ACHN (cell line): ENCODE measurements around the gene FARS2.

ENCODE experiments used
- DNase-seq: peaks from one replicate; pipeline ENCODE4 v3.0.0-alpha.2; 2015
- in situ Hi-C: cut with HindIII; loops from 2 replicates; pipeline ENCODE4 v1.10.0; 2017; ENCODE audit warnings: low sequenced_read_pairs, low pct_ligation_motif_present, low pct_unique_long_range_greater_than_20kb

The FARS2 gene

GRCh38 chr6:5260661-5261544, at the start of gene FARS2, which contains the start of gene LYRM4:
FARS2 (plus strand) TSS chr6:5261513.
LYRM4 (minus strand) TSS chr6:5260950; CDS start chr6:5260733, 217 bp downstream.
- peak; percentile 85 for DNase-seq
- in situ Hi-C loops = no loop called here

- no peak for DNase-seq
- in situ Hi-C loops = no loop called here
Observed at GRCh38 chr6:5213836-5214235, 47.5 kb upstream of the FARS2 start.

- DNase-seq = peak; percentile 34
- in situ Hi-C loops = no loop called here
Observed at GRCh38 chr6:5214570-5215052, 46.7 kb upstream of the FARS2 start.

GRCh38 chr6:5215159-5215558, 46.2 kb upstream of the FARS2 start:
- in situ Hi-C loops = no loop called here

GRCh38 chr6:5215799-5216198, 45.5 kb upstream of the FARS2 start:
- no peak for DNase-seq
- in situ Hi-C loops = no loop called here

More at GRCh38 chr6:5215159-5215558, 46.2 kb upstream of the FARS2 start:
- no peak for DNase-seq

- DNase-seq = no peak
- in situ Hi-C loops = no loop called here
Observed at GRCh38 chr6:5217356-5217755, 44.0 kb upstream of the FARS2 start.

GRCh38 chr6:5219011-5219691, 42.2 kb upstream of the FARS2 start:
- in situ Hi-C loops = no loop called here
- no peak for DNase-seq

- in situ Hi-C loops = no loop called here
- no peak for DNase-seq
Observed at GRCh38 chr6:5220443-5220842, 40.9 kb upstream of the FARS2 start.

- in situ Hi-C loops = no loop called here
Observed at GRCh38 chr6:5223309-5223708, 38.0 kb upstream of the FARS2 start.

GRCh38 chr6:5229356-5229755, 32.0 kb upstream of the FARS2 start:
- in situ Hi-C loops = no loop called here
- no peak for DNase-seq

More at GRCh38 chr6:5223309-5223708, 38.0 kb upstream of the FARS2 start:
- no peak for DNase-seq

GRCh38 chr6:5230081-5230480, 31.2 kb upstream of the FARS2 start:
- no peak for DNase-seq
- in situ Hi-C loops = no loop called here

GRCh38 chr6:5231289-5231688, 30.0 kb upstream of the FARS2 start:
- in situ Hi-C loops = no loop called here
- no peak for DNase-seq

- no peak for DNase-seq
- in situ Hi-C loops = no loop called here
Observed at GRCh38 chr6:5234874-5235273, 26.4 kb upstream of the FARS2 start.

- DNase-seq = no peak
- in situ Hi-C loops = no loop called here
Observed at GRCh38 chr6:5235830-5236229, 25.5 kb upstream of the FARS2 start.

GRCh38 chr6:5237805-5238204, 23.5 kb upstream of the FARS2 start:
- in situ Hi-C loops = no loop called here
- DNase-seq = no peak

- DNase-seq = no peak
- in situ Hi-C loops = no loop called here
Observed at GRCh38 chr6:5238336-5238735, 23.0 kb upstream of the FARS2 start.

- in situ Hi-C loops = no loop called here
- DNase-seq = no peak
Observed at GRCh38 chr6:5241252-5241651, 20.1 kb upstream of the FARS2 start.

- in situ Hi-C loops = no loop called here
- no peak for DNase-seq
Observed at GRCh38 chr6:5243069-5243468, 18.2 kb upstream of the FARS2 start.
